Left colon (tissue), 2 donors: ENCODE results near the gene SIGLEC11. TPM values are rescaled to one million over a fixed set of nuclear protein-coding genes. Genes with fewer than 3 reads are reported as not detected.
"Not testable (repeated sequence)": the region's sequence is repeated elsewhere in the genome, so short reads cannot be mapped to it uniquely, and the experiment has no call there.

Experiments used
- ATAC-seq: fragments of 200-7000 bp; cut with Tn5 transposase; one replicate; pipeline ENCODE4 v1.9.1; 2020; ENCODE audit warnings: mild to moderate bottlenecking, moderate library complexity
- DNase-seq, 2 donors: peaks; one replicate each; pipeline ENCODE4 v3.0.0-alpha.2; 2020
- intact Hi-C, 2 donors: fragments of 100-400 bp; cut with DNase I in 1 of 2; cut with micrococcal nuclease in 1 of 2; formaldehyde crosslinking; loops; one replicate each; pipeline versions ENCODE4 v1.11.2 to v1.14.0; 2022; cut with DNase I, micrococcal nuclease
- total RNA-seq, 2 donors: library from RNA; stranded (reverse); fragmentation: NEBNext Ultra II Directional; extraction: Animal tissue kit (Norgen Biotek cat#: 25700); gene quantifications; one replicate each; pipeline ENCODE4 v1.2.1, GENCODE V29; 2021
- donor health status: DM: no; HTN: no; CAD: no.
- donor health status: DM: yes; HTN: yes; CAD: no.

SIGLEC11 gene
- total RNA-seq, 2 donors from 2014 or later, result 0.40 to 0.75 TPM

GRCh38 chr19:49984491-49984890 is 23.5 kb upstream of the SIGLEC11 start:
- no peak for DNase-seq
- intact Hi-C loops, result loop anchor here in 1 of 2 donors (5.0 kb wide), 1 partner anchor 47 kb away; no protein-coding TSS in a partner anchor
- no peak for ATAC-seq

GRCh38 chr19:49983645-49984229 is 22.8 kb upstream of the SIGLEC11 start:
- ATAC-seq (peak; percentile 55), DNase-seq (peak in 1 of 2 donors; percentile 82)
- intact Hi-C loops, result loop anchor here in 1 of 2 donors (5.0 kb wide), 1 partner anchor 46 kb away; no protein-coding TSS in a partner anchor

- DNase-seq, result no peak
- intact Hi-C loops, result loop anchor here in 1 of 2 donors (5.0 kb wide), 1 partner anchor 45 kb away; no protein-coding TSS in a partner anchor
- ATAC-seq, result no peak
These were observed 20.9 kb upstream of the SIGLEC11 start for GRCh38 chr19:49981603-49982593.

GRCh38 chr19:49978324-49978723 is 17.4 kb upstream of the SIGLEC11 start:
- ATAC-seq, result no peak
- intact Hi-C loops, result no loop called here
- no peak for DNase-seq

- DNase-seq (no peak), ATAC-seq (no peak)
- intact Hi-C loops, result no loop called here
These were observed 16.9 kb upstream of the SIGLEC11 start for GRCh38 chr19:49977881-49978280.

- ATAC-seq (no peak), DNase-seq (no peak)
- intact Hi-C loops, result no loop called here
These were observed 16.1 kb upstream of the SIGLEC11 start for GRCh38 chr19:49977076-49977475.

- intact Hi-C loops, result no loop called here
- no peak for DNase-seq
- ATAC-seq, result no peak
These were observed 15.5 kb upstream of the SIGLEC11 start for GRCh38 chr19:49976496-49976895.

- intact Hi-C loops, result no loop called here
- ATAC-seq (peak; percentile 15), DNase-seq (no peak)
These were observed 14.1 kb upstream of the SIGLEC11 start for GRCh38 chr19:49975051-49975450.

GRCh38 chr19:49973987-49974386 is 13.0 kb upstream of the SIGLEC11 start:
- ATAC-seq, result no peak
- intact Hi-C loops, result no loop called here
- peak; percentile 29 to 38 for DNase-seq

GRCh38 chr19:49972841-49973240 is 11.9 kb upstream of the SIGLEC11 start:
- intact Hi-C loops, result no loop called here
- no peak for DNase-seq
- no peak for ATAC-seq

GRCh38 chr19:49971991-49972411 is 11.0 kb upstream of the SIGLEC11 start:
- DNase-seq (no peak), ATAC-seq (no peak)
- intact Hi-C loops, result no loop called here

- DNase-seq, intact Hi-C loops: not testable (repeated sequence)
- peak; percentile 36 for ATAC-seq
These were observed 8.4 kb upstream of the SIGLEC11 start for GRCh38 chr19:49969355-49969754.

- ATAC-seq, result no peak
- no peak for DNase-seq
- intact Hi-C loops, result no loop called here
These were observed 7.4 kb upstream of the SIGLEC11 start for GRCh38 chr19:49968279-49968922.

- ATAC-seq, intact Hi-C loops, DNase-seq: not testable (repeated sequence)
These were observed 1.1 kb downstream of the SIGLEC11 start for GRCh38 chr19:49959892-49960291.

GRCh38 chr19:49958596-49958995 is 2.4 kb downstream of the SIGLEC11 start:
- intact Hi-C loops, DNase-seq, ATAC-seq: not testable (repeated sequence)

- intact Hi-C loops, ATAC-seq, DNase-seq: not testable (repeated sequence)
These were observed 2.8 kb downstream of the SIGLEC11 start for GRCh38 chr19:49958144-49958543.

- ATAC-seq (no peak), DNase-seq (no peak)
- intact Hi-C loops, result no loop called here
These were observed 3.6 kb downstream of the SIGLEC11 start for GRCh38 chr19:49957262-49957915.

GRCh38 chr19:49956115-49956495 is 4.9 kb downstream of the SIGLEC11 start:
- peak; percentile 15 for ATAC-seq
- intact Hi-C loops, result no loop called here
- no peak for DNase-seq

- ATAC-seq, result peak; percentile 56
- peak in 1 of 2 donors; percentile 58 for DNase-seq
- intact Hi-C loops, result no loop called here
These were observed 6.0 kb downstream of the SIGLEC11 start for GRCh38 chr19:49954933-49955332.
